Measurements from ENCODE around the gene ERBIN. TPM values are rescaled to one million over a fixed set of nuclear protein-coding genes. Genes with fewer than 3 reads are reported as not detected.

Gene ERBIN
- total and polyA plus RNA-seq, 2 of the 4 experiments (the other 2 are of a cell fraction): 25.8 to 70.1 TPM

GRCh38 chr5:66013906-66014305 is 87.5 kb downstream of the ERBIN start:
- H3K4me3 ChIP-seq (ENCODE audit: insufficient read depth, low read depth, low read length): no peak overlapping the region
- peaks cover 3% of the 10 kb centered on the region; the same call in 1 of the 2 replicates for H3K9me1 ChIP-seq (ENCODE audit: insufficient read depth, low read length)
- no peak overlapping the region for H3K14ac ChIP-seq (replicated peaks; ENCODE audit: low read depth, low read length)
- H3K27ac ChIP-seq (ENCODE audit: insufficient read depth, low read length): no peak overlapping the region
- H3K18ac ChIP-seq (ENCODE audit: low read depth, low read length): no peak overlapping the region
- no peak overlapping the region for H3K23ac ChIP-seq (ENCODE audit: low read depth, low read length)
- intact Hi-C loops (cut with micrococcal nuclease): loop anchor here (5.0 kb wide), 1 partner anchor 292 kb away; the partner anchor contains the start of genes NLN and SGTB
- no TSS peak for BruUV-seq (replicated peaks)
- H3K9me3 ChIP-seq (ENCODE audit: control insufficient read depth, insufficient read depth, low read length): no peaks in the 10 kb centered on the region
- TF ChIP-seq MXI1 (IDR thresholded peaks at IDR 0.05; ENCODE audit: borderline replicate concordance, low read depth, low read length) (no peak), RFX5 (IDR thresholded peaks at IDR 0.05; ENCODE audit: low read depth, low read length) (no peak), MAFK (IDR thresholded peaks at IDR 0.05; ENCODE audit: low read depth, low read length) (no peak), BHLHE40 (IDR thresholded peaks at IDR 0.05; ENCODE audit: low read depth, low read length) (no peak), NFE2L2 (IDR thresholded peaks at IDR 0.05; ENCODE audit: low read depth, low read length) (no peak)
- TF ChIP-seq, protein P1, sequence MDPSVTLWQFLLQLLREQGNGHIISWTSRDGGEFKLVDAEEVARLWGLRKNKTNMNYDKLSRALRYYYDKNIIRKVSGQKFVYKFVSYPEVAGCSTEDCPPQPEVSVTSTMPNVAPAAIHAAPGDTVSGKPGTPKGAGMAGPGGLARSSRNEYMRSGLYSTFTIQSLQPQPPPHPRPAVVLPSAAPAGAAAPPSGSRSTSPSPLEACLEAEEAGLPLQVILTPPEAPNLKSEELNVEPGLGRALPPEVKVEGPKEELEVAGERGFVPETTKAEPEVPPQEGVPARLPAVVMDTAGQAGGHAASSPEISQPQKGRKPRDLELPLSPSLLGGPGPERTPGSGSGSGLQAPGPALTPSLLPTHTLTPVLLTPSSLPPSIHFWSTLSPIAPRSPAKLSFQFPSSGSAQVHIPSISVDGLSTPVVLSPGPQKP (IDR thresholded peaks at IDR 0.05; ENCODE audit: borderline replicate concordance, low read depth, low read length): no peak
- H3K56ac ChIP-seq (ENCODE audit: extremely low read depth, insufficient read depth, low read length): no peak overlapping the region
- DNase-seq (no peak), ATAC-seq (ENCODE audit: low read depth) (no peak)
- no peak overlapping the region for H2BK15ac ChIP-seq (ENCODE audit: low read depth, low read length)
- no peak overlapping the region for H3K4ac ChIP-seq (ENCODE audit: low read depth, low read length)
- H3K27me3 ChIP-seq (ENCODE audit: control insufficient read depth, insufficient read depth, low read length): no peaks in the 10 kb centered on the region
- no CpG with 5 or more reads among the region's 1 CpG for WGBS, 2 experiments (ENCODE audit: extremely low coverage in 2 of 2, insufficient read length in 1 of 2)
- H4K8ac ChIP-seq (ENCODE audit: low read depth in 2 of 2, low read length in 2 of 2): no peak overlapping the region
- no peak overlapping the region for H3K9ac ChIP-seq (ENCODE audit: low read depth, low read length)
- no peak overlapping the region for H2AFZ ChIP-seq (replicated peaks; ENCODE audit: low read length, poor library complexity)
- no peak overlapping the region for H2AK9ac ChIP-seq (replicated peaks; ENCODE audit: low read depth, low read length, poor library complexity)
- dilution Hi-C loops (cut with HindIII; ENCODE audit: low sequenced_read_pairs, unreplicated experiment): no loop called here
- H4K20me1 ChIP-seq (ENCODE audit: insufficient read depth, low read length): peaks cover 30% of the 10 kb centered on the region
- peaks cover 19% of the 10 kb centered on the region for H3K36me3 ChIP-seq (ENCODE audit: control insufficient read depth, insufficient read depth, low read length)
- no peak overlapping the region for H3K4me2 ChIP-seq (ENCODE audit: low read depth, low read length)
- ChIA-PET POLR2A (ENCODE audit: unreplicated experiment) (interaction anchor here (1.1 kb wide), 1 partner anchor 317 kb away, joined by 5 read pairs; no protein-coding TSS in a partner anchor), CTCF (no interaction called here)
- H3K79me1 ChIP-seq (ENCODE audit: low read depth in 1 of 2, low read length in 2 of 2): peaks cover 22 to 51% of the 10 kb centered on the region in 2 experiments
- no peak overlapping the region for H2BK20ac ChIP-seq (ENCODE audit: low read depth, low read length)
- no peak overlapping the region for H2BK120ac ChIP-seq (ENCODE audit: low read depth, low read length)
- no peak overlapping the region for H4K5ac ChIP-seq (ENCODE audit: low read depth, low read length)
- peaks cover 1% of the 10 kb centered on the region; the same call in 1 of the 2 replicates for H3K4me1 ChIP-seq (ENCODE audit: control insufficient read depth, insufficient read depth, low read length)
- in situ Hi-C loops (cut with MboI; ENCODE audit: low sequenced_read_pairs): no loop called here
- H2BK5ac ChIP-seq (ENCODE audit: low read depth, low read length, poor library complexity, severe bottlenecking): no peak overlapping the region
- no peak overlapping the region for H2AK5ac ChIP-seq (ENCODE audit: low read depth, low read length)
- H4K91ac ChIP-seq (ENCODE audit: insufficient read depth, low read depth, low read length): no peak overlapping the region
